ENCODE results near the gene EEFSEC.

GRCh38 chr3:128215290-128215689 is 62.0 kb downstream of the EEFSEC start:
- no peak for TF ChIP-seq POLR2A (IDR thresholded peaks at IDR 0.05; ENCODE audit: extremely low read depth, insufficient read length)
- TF ChIP-seq CTCF (IDR thresholded peaks at IDR 0.05; ENCODE audit: low read depth, low read length): no peak
- no peak for TF ChIP-seq MYC (IDR thresholded peaks at IDR 0.05; ENCODE audit: low read depth, low read length)

Measured in NB4 (cell line).